ENCODE data around the gene NUBP2.

Gene NUBP2

GRCh38 chr16:1759511-1759910, 23.2 kb upstream of the NUBP2 start:
- no peak for FAIRE-seq

GRCh38 chr16:1760911-1761310, 21.8 kb upstream of the NUBP2 start:
- FAIRE-seq = no peak

GRCh38 chr16:1761751-1762150, 21.0 kb upstream of the NUBP2 start:
- no peak for FAIRE-seq

GRCh38 chr16:1762196-1762878, 20.4 kb upstream of the NUBP2 start:
- no peak for FAIRE-seq

- no peak for FAIRE-seq
Observed at GRCh38 chr16:1762879-1763520, 19.8 kb upstream of the NUBP2 start.

- FAIRE-seq = no peak
Observed at GRCh38 chr16:1763521-1764511, 18.9 kb upstream of the NUBP2 start.

GRCh38 chr16:1764971-1765370, 17.8 kb upstream of the NUBP2 start:
- FAIRE-seq = no peak

- no peak for FAIRE-seq
Observed at GRCh38 chr16:1765826-1766225, 16.9 kb upstream of the NUBP2 start.

GRCh38 chr16:1766231-1766630, 16.5 kb upstream of the NUBP2 start:
- no peak for FAIRE-seq

- no peak for FAIRE-seq
Observed at GRCh38 chr16:1766701-1767100, 16.1 kb upstream of the NUBP2 start.

GRCh38 chr16:1767116-1767994, 15.4 kb upstream of the NUBP2 start:
- FAIRE-seq = no peak

- no peak for FAIRE-seq
Observed at GRCh38 chr16:1768061-1768766, 14.5 kb upstream of the NUBP2 start.

GRCh38 chr16:1768767-1769401, 13.9 kb upstream of the NUBP2 start:
- no peak for FAIRE-seq

- FAIRE-seq = no peak
Observed at GRCh38 chr16:1769402-1770300, 13.1 kb upstream of the NUBP2 start.

- no peak for FAIRE-seq
Observed at GRCh38 chr16:1770328-1771187, 12.2 kb upstream of the NUBP2 start.

GRCh38 chr16:1771188-1771863, 11.4 kb upstream of the NUBP2 start, which contains the start of gene NME3:
TSS of gene NME3 (minus strand) at chr16:1771543. CDS start at chr16:1771534, 9 bp downstream.
- FAIRE-seq = no peak

- no peak for FAIRE-seq
Observed at GRCh38 chr16:1771864-1772361, 10.8 kb upstream of the NUBP2 start.

GRCh38 chr16:1772362-1772907, 10.3 kb upstream of the NUBP2 start, which contains the start of gene EME2:
TSS of gene EME2 (plus strand) at chr16:1772810. CDS start at chr16:1773228, 418 bp downstream.
- FAIRE-seq = no peak
